Measurements from ENCODE around the gene ERAS. TPM values are rescaled to one million over a fixed set of nuclear protein-coding genes. Genes with fewer than 3 reads are reported as not detected.

Gene ERAS
- total RNA-seq, 1 donor from 2014 or later = not detected

DNA sequence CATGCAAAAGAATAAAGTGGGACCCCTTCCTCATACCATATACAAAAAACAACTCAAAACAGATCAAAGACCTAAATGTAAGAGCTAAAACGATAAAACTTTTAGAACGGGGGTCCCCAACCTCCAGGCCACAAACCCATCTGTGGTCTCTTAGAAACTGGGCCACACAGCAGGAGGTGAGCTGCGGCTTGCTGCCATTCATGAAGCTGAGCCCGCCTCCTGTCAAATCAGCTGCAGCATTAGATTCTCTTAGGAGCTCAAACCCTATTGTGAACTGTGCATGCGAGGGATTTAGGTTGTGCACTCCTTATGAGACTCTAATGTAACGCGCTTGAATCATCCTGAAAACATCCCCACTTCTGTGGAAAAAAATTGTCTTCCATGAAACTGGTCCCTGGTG lies 46.9 kb upstream of the ERAS start:
- H4K20me1 ChIP-seq (ENCODE audit: insufficient read depth, low read length) = no peaks in the 10 kb centered on the region
- Mint-ChIP-seq H3K27me3 (ENCODE audit: low read depth, unreplicated experiment) (peaks cover 3% of the 10 kb centered on the region), H3K27ac (ENCODE audit: unreplicated experiment) (no peak overlapping the region), H3K9me3 (ENCODE audit: unreplicated experiment) (peaks cover 3% of the 10 kb centered on the region), H3K36me3 (ENCODE audit: low read depth, unreplicated experiment) (no peaks in the 10 kb centered on the region), H3K4me1 (ENCODE audit: low read depth, unreplicated experiment) (no peaks in the 10 kb centered on the region), H3K4me3 (ENCODE audit: unreplicated experiment) (no peak overlapping the region)
- no peaks in the 10 kb centered on the region for H3K36me3 ChIP-seq (ENCODE audit: insufficient read depth, low read length)
- TF ChIP-seq EZH2 (IDR thresholded peaks at IDR 0.05; ENCODE audit: insufficient read depth, low read length) = no peak
- TF ChIP-seq, protein P1, sequence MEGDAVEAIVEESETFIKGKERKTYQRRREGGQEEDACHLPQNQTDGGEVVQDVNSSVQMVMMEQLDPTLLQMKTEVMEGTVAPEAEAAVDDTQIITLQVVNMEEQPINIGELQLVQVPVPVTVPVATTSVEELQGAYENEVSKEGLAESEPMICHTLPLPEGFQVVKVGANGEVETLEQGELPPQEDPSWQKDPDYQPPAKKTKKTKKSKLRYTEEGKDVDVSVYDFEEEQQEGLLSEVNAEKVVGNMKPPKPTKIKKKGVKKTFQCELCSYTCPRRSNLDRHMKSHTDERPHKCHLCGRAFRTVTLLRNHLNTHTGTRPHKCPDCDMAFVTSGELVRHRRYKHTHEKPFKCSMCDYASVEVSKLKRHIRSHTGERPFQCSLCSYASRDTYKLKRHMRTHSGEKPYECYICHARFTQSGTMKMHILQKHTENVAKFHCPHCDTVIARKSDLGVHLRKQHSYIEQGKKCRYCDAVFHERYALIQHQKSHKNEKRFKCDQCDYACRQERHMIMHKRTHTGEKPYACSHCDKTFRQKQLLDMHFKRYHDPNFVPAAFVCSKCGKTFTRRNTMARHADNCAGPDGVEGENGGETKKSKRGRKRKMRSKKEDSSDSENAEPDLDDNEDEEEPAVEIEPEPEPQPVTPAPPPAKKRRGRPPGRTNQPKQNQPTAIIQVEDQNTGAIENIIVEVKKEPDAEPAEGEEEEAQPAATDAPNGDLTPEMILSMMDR (IDR thresholded peaks at IDR 0.05; ENCODE audit: insufficient read depth, low read depth, low read length) = no peak
- peaks cover 2% of the 10 kb centered on the region for H3K27me3 ChIP-seq (ENCODE audit: insufficient read depth, low read length)
- H3K4me3 ChIP-seq (ENCODE audit: insufficient read depth, low read depth, low read length) = no peak overlapping the region
- H3K27ac ChIP-seq (ENCODE audit: low read depth, low read length) = no peak overlapping the region
- no peaks in the 10 kb centered on the region for H3K79me2 ChIP-seq (ENCODE audit: insufficient read depth, low read length)
- H2AFZ ChIP-seq (ENCODE audit: low read depth, low read length) = no peak overlapping the region
- no peak overlapping the region for H3K9ac ChIP-seq (ENCODE audit: low read length)
- no peaks in the 10 kb centered on the region for H3K9me3 ChIP-seq (ENCODE audit: insufficient read depth, low read depth, low read length)
- no peaks in the 10 kb centered on the region for H3K4me1 ChIP-seq (ENCODE audit: insufficient read depth, low read length)
- FAIRE-seq (no peak), DNase-seq (ENCODE audit: low read depth) (no peak)
- H3K4me2 ChIP-seq (ENCODE audit: low read length) = no peak overlapping the region

- Histone ChIP-seq H3K79me2 (ENCODE audit: insufficient read depth, low read length) (no peaks in the 10 kb centered on the region), H3K36me3 (ENCODE audit: insufficient read depth, low read length) (no peaks in the 10 kb centered on the region), H3K4me2 (ENCODE audit: low read length) (no peak overlapping the region), H3K9me3 (ENCODE audit: insufficient read depth, low read depth, low read length) (no peaks in the 10 kb centered on the region), H3K4me3 (ENCODE audit: insufficient read depth, low read depth, low read length) (no peak overlapping the region), H3K4me1 (ENCODE audit: insufficient read depth, low read length) (no peaks in the 10 kb centered on the region), H3K27me3 (ENCODE audit: insufficient read depth, low read length) (peaks cover 2% of the 10 kb centered on the region), H3K9ac (ENCODE audit: low read length) (no peak overlapping the region), H2AFZ (ENCODE audit: low read depth, low read length) (no peak overlapping the region), H3K27ac (ENCODE audit: low read depth, low read length) (no peak overlapping the region), H4K20me1 (ENCODE audit: insufficient read depth, low read length) (no peaks in the 10 kb centered on the region)
- FAIRE-seq (no peak), DNase-seq (ENCODE audit: low read depth) (no peak)
- no peaks in the 10 kb centered on the region for H3K36me3 Mint-ChIP-seq (ENCODE audit: low read depth, unreplicated experiment)
- H3K4me1 Mint-ChIP-seq (ENCODE audit: low read depth, unreplicated experiment) = no peaks in the 10 kb centered on the region
- no peaks in the 10 kb centered on the region for H3K9me3 Mint-ChIP-seq (ENCODE audit: unreplicated experiment)
- TF ChIP-seq, protein P1 (IDR thresholded peaks at IDR 0.05; ENCODE audit: insufficient read depth, low read depth, low read length) = no peak
- no peak for TF ChIP-seq EZH2 (IDR thresholded peaks at IDR 0.05; ENCODE audit: insufficient read depth, low read length)
- H3K27me3 Mint-ChIP-seq (ENCODE audit: low read depth, unreplicated experiment) = peaks cover 4% of the 10 kb centered on the region
- no peak overlapping the region for H3K27ac Mint-ChIP-seq (ENCODE audit: unreplicated experiment)
- no peak overlapping the region for H3K4me3 Mint-ChIP-seq (ENCODE audit: unreplicated experiment)
These were observed 44.6 kb upstream of the ERAS start for GRCh38 chrX:48781705-48782104.

DNA sequence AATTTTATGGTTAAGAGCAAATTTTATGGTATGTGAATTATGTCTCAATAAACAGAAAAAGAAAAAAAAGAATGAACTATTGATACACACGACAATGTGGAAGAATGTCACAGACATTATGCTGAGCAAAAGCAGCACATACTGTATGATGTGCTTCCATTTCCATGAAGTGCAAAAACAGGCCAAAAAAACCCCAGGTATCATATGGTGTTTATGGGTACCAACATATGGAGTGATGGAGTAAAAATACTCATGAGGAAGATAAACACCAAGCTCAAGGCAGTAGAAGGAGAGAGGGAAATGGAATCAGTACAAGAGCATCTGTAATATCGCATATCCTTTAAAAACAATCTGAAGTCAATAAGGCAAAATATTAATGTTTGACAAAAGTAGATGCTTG lies 44.1 kb upstream of the ERAS start:
- Histone ChIP-seq H3K79me2 (ENCODE audit: insufficient read depth, low read length) (no peaks in the 10 kb centered on the region), H3K27me3 (ENCODE audit: insufficient read depth, low read length) (peaks cover 5% of the 10 kb centered on the region), H3K9ac (ENCODE audit: low read length) (no peak overlapping the region), H3K4me3 (ENCODE audit: insufficient read depth, low read depth, low read length) (no peak overlapping the region), H3K4me2 (ENCODE audit: low read length) (no peak overlapping the region), H3K9me3 (ENCODE audit: insufficient read depth, low read depth, low read length) (no peaks in the 10 kb centered on the region), H3K4me1 (ENCODE audit: insufficient read depth, low read length) (no peaks in the 10 kb centered on the region), H2AFZ (ENCODE audit: low read depth, low read length) (no peak overlapping the region), H3K27ac (ENCODE audit: low read depth, low read length) (no peak overlapping the region), H3K36me3 (ENCODE audit: insufficient read depth, low read length) (no peaks in the 10 kb centered on the region), H4K20me1 (ENCODE audit: insufficient read depth, low read length) (no peaks in the 10 kb centered on the region)
- no peak for TF ChIP-seq EZH2 (IDR thresholded peaks at IDR 0.05; ENCODE audit: insufficient read depth, low read length)
- TF ChIP-seq, protein P1 (IDR thresholded peaks at IDR 0.05; ENCODE audit: insufficient read depth, low read depth, low read length) = no peak
- Mint-ChIP-seq H3K27me3 (ENCODE audit: low read depth, unreplicated experiment) (peaks cover 9% of the 10 kb centered on the region), H3K27ac (ENCODE audit: unreplicated experiment) (no peak overlapping the region), H3K4me3 (ENCODE audit: unreplicated experiment) (no peak overlapping the region), H3K4me1 (ENCODE audit: low read depth, unreplicated experiment) (no peaks in the 10 kb centered on the region), H3K9me3 (ENCODE audit: unreplicated experiment) (no peaks in the 10 kb centered on the region), H3K36me3 (ENCODE audit: low read depth, unreplicated experiment) (no peaks in the 10 kb centered on the region)
- DNase-seq (ENCODE audit: low read depth) (no peak), FAIRE-seq (peak; percentile 65)
